ENCODE results near the gene KCNJ12.

- no peak for TF ChIP-seq POLR2AphosphoS5 (IDR thresholded peaks at IDR 0.05; ENCODE audit: low read depth)
- no peak for TF ChIP-seq CTCF (conservative IDR thresholded peaks at IDR 0.05; ENCODE audit: low read depth in 2 of 2)
- TF ChIP-seq JUNB (IDR thresholded peaks at IDR 0.05; ENCODE audit: unreplicated experiment), result no peak
- TF ChIP-seq ZNF114 (CRISPR knock-in tag; IDR thresholded peaks at IDR 0.05), result no peak
- no peak for TF ChIP-seq EZH2 (IDR thresholded peaks at IDR 0.05; ENCODE audit: low read depth, unreplicated experiment)
- no peak for TF ChIP-seq STAT1 (IDR thresholded peaks at IDR 0.05; ENCODE audit: unreplicated experiment)
- no peak for TF ChIP-seq ZNF331 (CRISPR knock-in tag; IDR thresholded peaks at IDR 0.05; ENCODE audit: low read depth)
Measured at GRCh38 chr17:21365016-21365415, 11.1 kb upstream of the KCNJ12 start.

Measured in GM23338 (cell line).